ENCODE data around the gene BEND5. TPM values are rescaled to one million over a fixed set of nuclear protein-coding genes. Genes with fewer than 3 reads are reported as not detected.

The BEND5 gene
- total and polyA plus RNA-seq, 2 donors (not counting 1 experiment from before 2014, with no cell fraction given): 0.39 TPM; not detected in 1

- Histone ChIP-seq H3K4me2 (ENCODE audit: extremely low read depth, insufficient read depth, low read length) (no peak overlapping the region), H3K36me3 (ENCODE audit: control insufficient read depth, insufficient read depth, low read length) (no peaks in the 10 kb centered on the region), H3K79me2 (ENCODE audit: control insufficient read depth, insufficient read depth, low read length) (no peaks in the 10 kb centered on the region), H3K4me1 (ENCODE audit: control insufficient read depth, extremely low read depth, insufficient read depth, low read length) (no peaks in the 10 kb centered on the region), H3K4me3 (replicated peaks in 1 of 4; ENCODE audit: control extremely low read depth in 1 of 4, insufficient read depth in 1 of 4, low read depth in 3 of 4, low read length in 4 of 4) (no peak overlapping the region), H2AFZ (ENCODE audit: low read length) (no peak overlapping the region), H3K9ac (ENCODE audit: insufficient read depth, low read length) (no peak overlapping the region), H4K20me1 (ENCODE audit: control insufficient read depth, extremely low read depth, insufficient read depth, low read length) (no peaks in the 10 kb centered on the region), H3K9me3 (ENCODE audit: control insufficient read depth, insufficient read depth, low read depth, low read length) (no peaks in the 10 kb centered on the region), H3K27me3 (ENCODE audit: control insufficient read depth, insufficient read depth, low read length) (no peaks in the 10 kb centered on the region), H3K27ac (ENCODE audit: insufficient read depth, low read length) (no peak overlapping the region)
- no peak for TF ChIP-seq CTCF (conservative IDR thresholded peaks at IDR 0.05 in 1 of 2, IDR thresholded peaks at IDR 0.05 in 1 of 2; ENCODE audit: low read depth in 1 of 2, low read length in 2 of 2)
- no peak for TF ChIP-seq EZH2 (IDR thresholded peaks at IDR 0.05; ENCODE audit: low read length, missing control alignments)
- DNase-seq (ENCODE audit: low read depth in 2 of 2): no peak
These were observed 81.5 kb downstream of the BEND5 start for GRCh38 chr1:48695161-48695560.

- Histone ChIP-seq H3K79me2 (ENCODE audit: control insufficient read depth, insufficient read depth, low read length) (no peaks in the 10 kb centered on the region), H3K4me2 (ENCODE audit: extremely low read depth, insufficient read depth, low read length) (no peak overlapping the region), H3K9ac (ENCODE audit: insufficient read depth, low read length) (no peak overlapping the region), H4K20me1 (ENCODE audit: control insufficient read depth, extremely low read depth, insufficient read depth, low read length) (no peaks in the 10 kb centered on the region), H2AFZ (ENCODE audit: low read length) (no peak overlapping the region), H3K27me3 (ENCODE audit: control insufficient read depth, insufficient read depth, low read length) (no peaks in the 10 kb centered on the region), H3K27ac (ENCODE audit: insufficient read depth, low read length) (no peak overlapping the region), H3K36me3 (ENCODE audit: control insufficient read depth, insufficient read depth, low read length) (no peaks in the 10 kb centered on the region), H3K9me3 (ENCODE audit: control insufficient read depth, insufficient read depth, low read depth, low read length) (no peaks in the 10 kb centered on the region), H3K4me1 (ENCODE audit: control insufficient read depth, extremely low read depth, insufficient read depth, low read length) (no peaks in the 10 kb centered on the region), H3K4me3 (replicated peaks in 1 of 4; ENCODE audit: control extremely low read depth in 1 of 4, insufficient read depth in 1 of 4, low read depth in 3 of 4, low read length in 4 of 4) (no peak overlapping the region)
- TF ChIP-seq EZH2 (IDR thresholded peaks at IDR 0.05; ENCODE audit: low read length, missing control alignments): no peak
- TF ChIP-seq CTCF (conservative IDR thresholded peaks at IDR 0.05 in 1 of 2, IDR thresholded peaks at IDR 0.05 in 1 of 2; ENCODE audit: low read depth in 1 of 2, low read length in 2 of 2): no peak
- no peak for DNase-seq (ENCODE audit: low read depth in 2 of 2)
These were observed 82.9 kb downstream of the BEND5 start for GRCh38 chr1:48693674-48694320.

GRCh38 chr1:48693180-48693579, 83.5 kb downstream of the BEND5 start:
- no peaks in the 10 kb centered on the region for H4K20me1 ChIP-seq (ENCODE audit: control insufficient read depth, extremely low read depth, insufficient read depth, low read length)
- no peak overlapping the region for H3K4me3 ChIP-seq (replicated peaks in 1 of 4; ENCODE audit: control extremely low read depth in 1 of 4, insufficient read depth in 1 of 4, low read depth in 3 of 4, low read length in 4 of 4)
- H2AFZ ChIP-seq (ENCODE audit: low read length): no peak overlapping the region
- no peak for TF ChIP-seq CTCF (conservative IDR thresholded peaks at IDR 0.05 in 1 of 2, IDR thresholded peaks at IDR 0.05 in 1 of 2; ENCODE audit: low read depth in 1 of 2, low read length in 2 of 2)
- TF ChIP-seq EZH2 (IDR thresholded peaks at IDR 0.05; ENCODE audit: low read length, missing control alignments): no peak
- no peak overlapping the region for H3K9ac ChIP-seq (ENCODE audit: insufficient read depth, low read length)
- H3K9me3 ChIP-seq (ENCODE audit: control insufficient read depth, insufficient read depth, low read depth, low read length): no peaks in the 10 kb centered on the region
- no peak for DNase-seq (ENCODE audit: low read depth in 2 of 2)
- no peak overlapping the region for H3K27ac ChIP-seq (ENCODE audit: insufficient read depth, low read length)
- H3K4me1 ChIP-seq (ENCODE audit: control insufficient read depth, extremely low read depth, insufficient read depth, low read length): no peaks in the 10 kb centered on the region
- H3K79me2 ChIP-seq (ENCODE audit: control insufficient read depth, insufficient read depth, low read length): no peaks in the 10 kb centered on the region
- H3K36me3 ChIP-seq (ENCODE audit: control insufficient read depth, insufficient read depth, low read length): no peaks in the 10 kb centered on the region
- H3K4me2 ChIP-seq (ENCODE audit: extremely low read depth, insufficient read depth, low read length): no peak overlapping the region
- H3K27me3 ChIP-seq (ENCODE audit: control insufficient read depth, insufficient read depth, low read length): no peaks in the 10 kb centered on the region

All from fibroblast of lung (primary cell).